Fibroblast of the aortic adventitia (primary cell): Measurements from ENCODE around the gene CHRND. TPM values are rescaled to one million over a fixed set of nuclear protein-coding genes. Genes with fewer than 3 reads are reported as not detected.

Source experiments
- DNase-seq: peaks from one replicate; pipeline ENCODE4 v3.0.0-alpha.2; 2010; ENCODE audit warnings: low read depth
- H3K4me3 ChIP-seq: 2 replicates; pipeline ENCODE4 v1.5.1; 2011; ENCODE audit warnings: low read depth, mild to moderate bottlenecking, control low read depth, low read length, moderate library complexity
- total RNA-seq: library from RNA; depleted of rRNA; stranded (reverse); fragments of >200 nt; gene quantifications from 2 replicates; pipeline ENCODE4 v1.2.3, GENCODE V29; 2012; ENCODE audit warnings: low replicate concordance
- TF ChIP-seq, protein P1 (sequence below): IDR thresholded peaks from 2 replicates; pipeline ENCODE4 v1.5.1; 2011; ENCODE audit warnings: mild to moderate bottlenecking, low read length, control low read depth, inconsistent platforms; ENCODE audit not compliant: insufficient read depth

CHRND gene
- total RNA-seq, 1 donor = not detected

DNA sequence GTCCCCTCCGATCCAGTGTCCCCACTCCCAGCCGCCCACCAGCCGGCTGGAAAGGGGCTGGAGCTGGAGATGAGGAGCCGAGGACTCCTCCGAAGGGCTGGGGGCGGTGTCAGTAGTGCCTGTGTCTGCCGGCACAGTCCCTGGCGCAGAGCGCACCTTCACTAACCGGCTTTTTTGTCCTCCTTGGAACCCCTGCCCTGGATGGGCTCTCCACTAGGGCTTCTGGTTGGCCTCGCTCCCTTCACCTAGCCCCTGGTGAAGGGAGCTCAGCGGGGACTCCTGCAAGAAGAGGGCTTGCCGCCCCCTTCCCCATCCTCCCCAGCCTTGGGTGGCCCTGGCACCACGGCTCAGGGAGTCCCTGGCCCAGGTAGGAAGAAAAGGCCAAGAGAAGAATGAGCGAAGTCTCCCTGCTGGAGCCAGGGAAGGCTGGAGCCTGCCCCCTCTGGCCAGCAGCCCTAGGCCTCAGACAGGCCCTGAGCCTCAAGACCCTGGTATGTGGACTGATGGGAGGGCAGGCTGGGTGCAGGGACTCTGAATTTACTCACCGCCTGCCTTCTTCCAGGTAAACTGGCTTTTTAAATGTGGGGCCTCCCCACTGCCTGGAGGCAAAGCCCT is 37.8 kb upstream of the CHRND start:
- DNase-seq = no peak
- TF ChIP-seq, protein P1, sequence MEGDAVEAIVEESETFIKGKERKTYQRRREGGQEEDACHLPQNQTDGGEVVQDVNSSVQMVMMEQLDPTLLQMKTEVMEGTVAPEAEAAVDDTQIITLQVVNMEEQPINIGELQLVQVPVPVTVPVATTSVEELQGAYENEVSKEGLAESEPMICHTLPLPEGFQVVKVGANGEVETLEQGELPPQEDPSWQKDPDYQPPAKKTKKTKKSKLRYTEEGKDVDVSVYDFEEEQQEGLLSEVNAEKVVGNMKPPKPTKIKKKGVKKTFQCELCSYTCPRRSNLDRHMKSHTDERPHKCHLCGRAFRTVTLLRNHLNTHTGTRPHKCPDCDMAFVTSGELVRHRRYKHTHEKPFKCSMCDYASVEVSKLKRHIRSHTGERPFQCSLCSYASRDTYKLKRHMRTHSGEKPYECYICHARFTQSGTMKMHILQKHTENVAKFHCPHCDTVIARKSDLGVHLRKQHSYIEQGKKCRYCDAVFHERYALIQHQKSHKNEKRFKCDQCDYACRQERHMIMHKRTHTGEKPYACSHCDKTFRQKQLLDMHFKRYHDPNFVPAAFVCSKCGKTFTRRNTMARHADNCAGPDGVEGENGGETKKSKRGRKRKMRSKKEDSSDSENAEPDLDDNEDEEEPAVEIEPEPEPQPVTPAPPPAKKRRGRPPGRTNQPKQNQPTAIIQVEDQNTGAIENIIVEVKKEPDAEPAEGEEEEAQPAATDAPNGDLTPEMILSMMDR = no peak
- H3K4me3 ChIP-seq = no peak overlapping the region

DNA sequence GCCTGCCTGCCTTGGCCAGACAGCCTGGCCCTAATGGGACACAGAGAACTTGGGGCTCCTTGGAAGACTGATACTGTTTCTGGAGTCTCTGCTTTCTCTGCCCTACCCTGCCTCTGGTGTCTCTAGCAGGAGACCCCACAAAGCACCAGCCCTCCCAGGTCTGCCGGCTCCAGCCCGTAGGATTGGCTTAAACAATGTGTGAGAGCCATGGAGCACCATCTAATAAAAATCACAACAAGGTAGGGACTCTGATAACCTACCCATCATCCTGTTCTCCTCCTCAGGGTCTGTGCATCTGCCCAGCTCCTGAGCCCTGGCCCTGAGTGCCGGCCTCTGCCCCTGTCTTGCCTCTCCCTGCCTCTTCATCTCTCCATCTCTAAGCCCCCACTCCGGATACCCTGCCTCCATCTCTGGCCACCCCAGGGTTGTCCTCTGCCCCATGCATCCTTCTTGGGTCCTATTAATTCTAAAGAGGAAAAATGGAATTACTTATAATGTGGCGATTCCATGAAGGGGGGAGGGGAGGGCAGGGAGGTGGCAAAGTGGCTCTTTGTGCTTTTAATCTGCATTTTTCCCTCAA is 37.1 kb upstream of the CHRND start:
- H3K4me3 ChIP-seq = no peak overlapping the region
- no peak for DNase-seq
- TF ChIP-seq, protein P1 = no peak

DNA sequence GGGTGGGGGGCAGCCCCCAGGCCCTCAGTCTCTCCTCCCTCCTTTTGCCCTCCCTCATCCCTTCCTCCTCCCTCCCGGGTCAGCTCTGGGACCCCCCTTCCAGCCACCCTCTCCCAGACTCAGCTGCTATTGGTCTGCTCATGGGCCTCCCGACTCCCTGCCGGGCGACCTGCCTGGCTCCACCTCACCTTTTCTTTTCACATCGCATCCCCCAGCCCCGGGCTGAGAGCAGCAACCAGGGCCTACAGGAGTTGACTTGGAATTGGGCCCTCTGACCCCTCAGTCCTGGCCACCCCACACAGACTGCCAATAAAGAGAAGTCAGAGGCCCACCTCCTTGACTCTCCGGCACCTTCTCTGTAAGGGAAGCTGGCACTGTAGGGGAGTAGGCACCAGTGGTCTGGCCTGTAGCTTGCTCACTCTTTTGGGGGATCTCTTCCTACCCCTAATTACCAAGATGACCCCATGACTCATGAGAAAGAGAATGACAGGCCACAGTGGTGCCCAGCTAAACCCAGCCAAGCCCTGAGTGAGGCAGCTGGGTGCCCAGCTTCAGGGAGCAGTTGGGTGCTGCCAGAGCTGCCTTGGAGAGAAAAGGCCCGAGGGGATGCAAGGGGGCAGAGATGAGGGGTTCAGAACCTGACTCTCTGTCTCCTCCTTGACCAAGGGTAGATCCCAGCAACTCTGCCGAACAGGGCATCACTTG is 36.3 kb upstream of the CHRND start:
- DNase-seq = no peak
- no peak overlapping the region for H3K4me3 ChIP-seq
- TF ChIP-seq, protein P1 = no peak

DNA sequence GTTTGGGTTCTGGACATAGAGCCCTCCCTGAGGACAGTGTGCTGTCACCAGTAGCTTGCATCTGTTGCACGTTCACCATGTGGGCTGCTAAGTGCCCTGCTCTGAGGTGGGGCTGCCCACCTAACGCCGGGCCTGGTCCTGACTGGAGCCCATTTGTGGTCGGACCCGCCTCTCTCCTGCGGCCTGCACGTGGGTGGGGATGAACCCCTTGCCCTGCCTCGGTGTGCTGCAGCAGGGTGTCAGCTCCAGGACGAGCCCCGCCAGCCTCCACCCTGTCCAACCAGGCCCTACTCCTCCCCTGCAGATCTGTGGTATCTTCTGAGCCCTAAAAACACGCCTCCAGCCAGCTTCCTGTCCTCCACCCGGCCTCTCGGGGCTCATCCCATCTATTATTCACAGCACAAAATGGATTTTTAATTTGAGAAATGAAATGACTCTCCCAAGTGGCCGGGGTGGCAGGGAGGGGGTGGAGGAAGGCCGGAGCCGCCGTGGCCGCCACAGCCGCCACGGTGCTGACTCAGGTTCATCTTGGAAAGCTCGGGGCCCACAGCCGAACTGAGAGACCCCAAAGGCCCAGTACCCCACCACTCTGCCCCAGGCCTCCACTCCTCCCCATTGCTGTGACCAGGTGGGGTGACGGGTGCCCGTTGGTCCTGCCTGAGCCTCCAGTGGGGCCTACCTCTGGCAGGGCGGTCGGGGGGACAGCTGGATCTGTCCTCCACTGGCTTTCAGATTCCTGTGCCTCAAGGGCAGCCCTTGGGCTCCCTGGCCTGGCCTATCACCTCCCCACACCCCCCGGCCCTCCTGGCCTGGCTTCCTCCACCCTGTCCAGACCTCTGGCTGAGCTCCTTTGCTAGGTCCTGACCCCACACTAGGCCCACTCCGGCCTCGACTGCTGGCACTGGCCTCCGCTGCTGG is 35.5 kb upstream of the CHRND start:
- no peak for DNase-seq
- no peak overlapping the region for H3K4me3 ChIP-seq
- TF ChIP-seq, protein P1 = no peak

DNA sequence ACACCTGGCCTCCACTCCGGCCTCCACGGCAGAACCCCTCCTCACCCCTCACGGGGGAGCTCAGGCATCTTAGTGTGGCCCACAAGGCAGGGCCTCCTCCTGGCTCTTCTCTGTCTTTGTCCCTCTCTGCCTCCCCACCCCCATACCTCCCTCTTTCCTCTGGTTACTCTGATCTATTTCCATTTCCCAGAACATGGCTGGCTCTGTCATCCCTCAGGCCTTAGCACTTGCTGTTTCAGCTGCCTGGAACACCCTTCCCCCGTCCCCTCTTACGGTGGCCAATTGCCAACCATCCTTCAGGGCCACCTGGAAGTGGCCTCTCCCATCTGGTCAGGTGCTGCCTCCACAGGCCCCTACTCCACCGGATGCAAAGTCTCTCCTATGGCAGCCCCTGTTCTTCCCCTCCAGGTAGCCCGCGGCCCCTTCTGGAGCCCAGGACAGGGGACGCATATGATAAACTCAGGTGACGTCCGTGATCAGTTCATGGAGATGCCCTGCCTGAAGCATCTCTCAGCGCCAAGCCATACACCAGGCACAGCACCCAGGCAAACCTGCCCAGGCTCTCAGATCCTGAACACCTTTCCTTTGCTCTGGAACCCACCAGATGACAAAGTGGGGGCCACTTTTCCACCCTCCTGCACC is 34.7 kb upstream of the CHRND start:
- TF ChIP-seq, protein P1 = no peak
- DNase-seq = no peak

DNA sequence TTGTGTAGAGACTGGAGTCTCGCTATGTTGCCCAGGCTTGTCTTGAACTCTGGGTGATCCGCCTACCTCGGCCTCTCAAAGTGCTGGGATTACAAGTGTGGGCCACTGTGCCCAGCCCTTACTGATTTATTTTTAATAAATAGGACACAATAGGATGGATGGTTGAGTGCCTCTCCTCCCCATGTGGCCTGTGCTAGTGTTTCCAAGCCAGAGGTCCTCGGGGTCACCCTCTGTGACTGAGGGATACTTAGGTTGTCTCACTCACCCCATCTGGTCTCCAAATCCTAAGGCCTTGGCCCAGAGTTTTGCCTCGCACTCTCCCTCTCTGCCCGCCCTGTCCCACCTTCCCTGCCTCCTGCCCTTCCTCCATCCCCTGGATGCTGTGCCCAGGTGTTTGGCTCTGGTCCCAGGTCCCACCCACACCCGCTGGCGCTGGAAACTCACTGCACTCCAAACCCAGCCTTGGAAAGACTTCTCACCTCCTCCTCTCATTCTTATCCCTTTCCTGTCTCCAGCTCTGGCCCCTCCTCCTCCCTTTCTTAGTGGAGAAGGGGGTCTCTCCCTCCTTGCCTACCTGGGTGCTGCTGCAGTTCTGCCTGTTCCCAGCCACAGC is 33.6 kb upstream of the CHRND start:
- DNase-seq = no peak
- TF ChIP-seq, protein P1 = no peak
- no peak overlapping the region for H3K4me3 ChIP-seq

More for the DNA sequence above, 34.7 kb upstream of the CHRND start:
- H3K4me3 ChIP-seq = no peak overlapping the region
